SK-N-SH (cell line): ENCODE data around the gene TPRX2.

Experiments used
- CTCF ChIP-seq: fragments of 200-600 bp; sonication (generic); IDR thresholded peaks from 2 replicates; pipeline ENCODE4 v1.6.1; 2017; ENCODE audit warnings: antibody characterized with exemption, mild to moderate bottlenecking, moderate library complexity
- NFIC ChIP-seq: IDR thresholded peaks from 2 replicates; pipeline ENCODE4 v1.4.0; 2012; ENCODE audit warnings: borderline replicate concordance
- POLR2AphosphoS5 ChIP-seq: IDR thresholded peaks from 2 replicates; pipeline ENCODE4 v1.6.1; 2012; ENCODE audit warnings: low read depth, low read length
- RFX5 ChIP-seq: IDR thresholded peaks from 2 replicates; pipeline ENCODE4 v1.6.1; 2012; ENCODE audit warnings: mild to moderate bottlenecking, improper control_type of control experiment, low read length
- USF1 ChIP-seq: IDR thresholded peaks from 2 replicates; pipeline ENCODE4 v1.4.0; 2012; ENCODE audit warnings: low read depth, borderline replicate concordance

GRCh38 chr19:47885067-47885463 is 26.0 kb downstream of the TPRX2 start:
- TF ChIP-seq CTCF (no peak), RFX5 (no peak), POLR2AphosphoS5 (no peak), USF1 (no peak), NFIC (no peak)
